ENCODE results near the gene ADM2. TPM values are rescaled to one million over a fixed set of nuclear protein-coding genes. Genes with fewer than 3 reads are reported as not detected.

Gene ADM2
- total and polyA plus RNA-seq, 2 of the 13 experiments (the other 11 are each of a cell fraction or from before 2014, with no cell fraction given) = 1.2 to 3.0 TPM

GRCh38 chr22:50507991-50508884 is 26.9 kb downstream of the ADM2 start, which contains the start of gene NCAPH2 (continued):
- TF ChIP-seq ZNF816 (CRISPR knock-in tag; IDR thresholded peaks at IDR 0.05; ENCODE audit: borderline replicate concordance) (no peak), KLF15 (CRISPR knock-in tag; IDR thresholded peaks at IDR 0.05; ENCODE audit: borderline replicate concordance) (0 out of 2 replicates have a peak, but pooled peaks have one; percentile 39), SUZ12 (IDR thresholded peaks at IDR 0.05; ENCODE audit: low read depth, low read length) (no peak), RNF2 (conservative IDR thresholded peaks at IDR 0.05; ENCODE audit: low read depth) (no peak), ZNF530 (CRISPR knock-in tag; IDR thresholded peaks at IDR 0.05; ENCODE audit: low read depth) (no peak), POGZ (CRISPR knock-in tag; IDR thresholded peaks at IDR 0.05) (peak; percentile 73), TAF15 (IDR thresholded peaks at IDR 0.05; ENCODE audit: low read depth, low read length, poor library complexity, severe bottlenecking) (no peak), SP4 (CRISPR knock-in tag; IDR thresholded peaks at IDR 0.05) (peak; percentile 61; the same call in 1 of the 2 replicates), ZNF292 (CRISPR knock-in tag; IDR thresholded peaks at IDR 0.05; ENCODE audit: borderline replicate concordance, low read depth) (no peak), ZBTB39 (CRISPR knock-in tag; IDR thresholded peaks at IDR 0.05) (no peak), IRF1 (CRISPR knock-in tag; IDR thresholded peaks at IDR 0.05; ENCODE audit: low read depth) (no peak), PRMT3 (CRISPR knock-in tag; IDR thresholded peaks at IDR 0.05; ENCODE audit: borderline replicate concordance, low read depth) (no peak), ZNF569 (CRISPR knock-in tag; IDR thresholded peaks at IDR 0.05; ENCODE audit: borderline replicate concordance) (no peak), ASH2L (IDR thresholded peaks at IDR 0.05; ENCODE audit: insufficient read length, low read depth, low read length) (no peak), SOX5 (CRISPR knock-in tag; IDR thresholded peaks at IDR 0.05; ENCODE audit: borderline replicate concordance) (peak; percentile 17; the same call in 1 of the 2 replicates), MNT (IDR thresholded peaks at IDR 0.05) (peak; percentile 23; the same call in 1 of the 2 replicates), CSRNP1 (CRISPR knock-in tag; IDR thresholded peaks at IDR 0.05) (0 out of 2 replicates have a peak, but pooled peaks have one; percentile 51), LCORL (IDR thresholded peaks at IDR 0.05) (no peak), LCORL (CRISPR knock-in tag; IDR thresholded peaks at IDR 0.05) (peak; percentile 22; the same call in 1 of the 2 replicates), ETV6 (CRISPR knock-in tag; conservative IDR thresholded peaks at IDR 0.05) (no peak), ZNF513 (CRISPR knock-in tag; conservative IDR thresholded peaks at IDR 0.05) (no peak)

Data from HepG2 (cell line).